WTC11 (cell line): ENCODE data around the gene SMARCC2. TPM values are rescaled to one million over a fixed set of nuclear protein-coding genes. Genes with fewer than 3 reads are reported as not detected.
A peak's percentile ranks its signal among the peaks of the same experiment; 100 is the strongest.

ENCODE experiments used
- AFF4 ChIP-seq: sonication (generic); formaldehyde crosslinking; IDR thresholded peaks from 2 replicates; pipeline ENCODE4 v1.8.1; 2023; ENCODE audit warnings: mild to moderate bottlenecking, missing genetic modification reagents, borderline replicate concordance
- AR ChIP-seq: fragments of 250-450 bp; sonication (Bioruptor Pico); IDR thresholded peaks from 2 replicates; pipeline ENCODE4 v1.9.0; 2021; ENCODE audit warnings: mild to moderate bottlenecking
- ATF1 ChIP-seq: sonication (generic); formaldehyde crosslinking; IDR thresholded peaks from 2 replicates; pipeline ENCODE4 v1.8.1; 2023; ENCODE audit warnings: mild to moderate bottlenecking, moderate library complexity, missing genetic modification reagents
- FOXJ3 ChIP-seq: sonication (generic); formaldehyde crosslinking; IDR thresholded peaks from 2 replicates; pipeline ENCODE4 v1.9.0; 2021; ENCODE audit warnings: missing genetic modification reagents, mild to moderate bottlenecking, borderline replicate concordance
- FOXP4 ChIP-seq: sonication (generic); formaldehyde crosslinking; IDR thresholded peaks from 2 replicates; pipeline ENCODE4 v1.8.0; 2022; ENCODE audit warnings: mild to moderate bottlenecking, missing genetic modification reagents
- IRF2 ChIP-seq: sonication (generic); formaldehyde crosslinking; IDR thresholded peaks from 2 replicates; pipeline ENCODE4 v1.8.0; 2022; ENCODE audit warnings: low read depth, missing genetic modification reagents, borderline replicate concordance
- KAT7 ChIP-seq: sonication (generic); formaldehyde crosslinking; IDR thresholded peaks from 2 replicates; pipeline ENCODE4 v1.8.1; 2023; ENCODE audit warnings: missing genetic modification reagents, mild to moderate bottlenecking, borderline replicate concordance
- RORB ChIP-seq: fragments of 250-450 bp; sonication (Bioruptor Pico); IDR thresholded peaks from 2 replicates; pipeline ENCODE4 v1.9.0; 2021; ENCODE audit warnings: mild to moderate bottlenecking
- USF2 ChIP-seq: sonication (generic); formaldehyde crosslinking; IDR thresholded peaks from 2 replicates; pipeline ENCODE4 v1.8.1; 2023; ENCODE audit warnings: mild to moderate bottlenecking, missing genetic modification reagents, moderate library complexity
- ZBTB21 ChIP-seq: sonication (generic); formaldehyde crosslinking; IDR thresholded peaks from 2 replicates; pipeline ENCODE4 v1.8.1; 2023; ENCODE audit warnings: mild to moderate bottlenecking, missing genetic modification reagents, borderline replicate concordance
- ZNF317 ChIP-seq: sonication (generic); formaldehyde crosslinking; IDR thresholded peaks from 2 replicates; pipeline ENCODE4 v1.8.1; 2023; ENCODE audit warnings: low read depth, mild to moderate bottlenecking, moderate library complexity, missing genetic modification reagents, borderline replicate concordance
- ZNF396 ChIP-seq: fragments of 250-450 bp; sonication (Bioruptor Pico); IDR thresholded peaks from 2 replicates; pipeline ENCODE4 v1.8.0; 2021; ENCODE audit warnings: mild to moderate bottlenecking, moderate library complexity, borderline replicate concordance
- ZNF532 ChIP-seq: fragments of 250-450 bp; sonication (Bioruptor Pico); IDR thresholded peaks from 2 replicates; pipeline ENCODE4 v1.9.0; 2021; ENCODE audit warnings: mild to moderate bottlenecking, borderline replicate concordance
- total RNA-seq: library from RNA; stranded (reverse); gene quantifications from 3 replicates; pipeline ENCODE4 v1.2.3, GENCODE V29; 2021

SMARCC2 gene
- total RNA-seq, 1 experiment from 2014 or later: 76.8 TPM

- TF ChIP-seq ZNF532 (CRISPR knock-in tag): no peak; the same call in 1 of the 2 replicates
- no peak for TF ChIP-seq USF2 (CRISPR knock-in tag)
- TF ChIP-seq IRF2 (CRISPR knock-in tag): no peak
- no peak for TF ChIP-seq FOXP4 (CRISPR knock-in tag)
- TF ChIP-seq AFF4 (CRISPR knock-in tag): no peak
- no peak for TF ChIP-seq ZNF317 (CRISPR knock-in tag)
- TF ChIP-seq AR: peak; percentile 81
- no peak for TF ChIP-seq ZBTB21 (CRISPR knock-in tag)
- TF ChIP-seq RORB (CRISPR knock-in tag): 0 out of 2 replicates have a peak, but pooled peaks have one; percentile 43
- TF ChIP-seq ATF1 (CRISPR knock-in tag): no peak
- TF ChIP-seq KAT7: peak; percentile 45; the same call in 1 of the 2 replicates
- TF ChIP-seq ZNF396 (CRISPR knock-in tag): no peak
- TF ChIP-seq FOXJ3 (CRISPR knock-in tag): no peak
These were observed 72.8 kb downstream of the SMARCC2 start, which contains the start of gene RPL41 (continued) for GRCh38 chr12:56116267-56117081.
